IMR-90 (cell line): ENCODE results near the gene GPI. TPM values are rescaled to one million over a fixed set of nuclear protein-coding genes. Genes with fewer than 3 reads are reported as not detected.

Source experiments
- ATAC-seq: fragments of 200-7000 bp; cut with Tn5 transposase; 2 replicates; pipeline ENCODE4 v1.9.1; 2020; ENCODE audit warnings: low read depth, mild to moderate bottlenecking, moderate library complexity
- BruUV-seq: library from RNA; stranded (reverse); fragments of 400-500 nt; replicated peaks from 2 replicates; lab custom pipeline; 2021; lab: Mats Ljungman, UMichigan
- CTCF ChIA-PET: fragments of 300-600 bp; formaldehyde crosslinking; extraction: SDS; loops from one replicate; lab custom pipeline; 2021; ENCODE audit warnings: antibody characterized with exemption; lab: Yijun Ruan, JAX
- POLR2A ChIA-PET: fragments of 300-600 bp; sonication (Branson Sonifier 250); formaldehyde crosslinking; loops from one replicate; lab custom pipeline; 2022; ENCODE audit warnings: antibody characterized with exemption; ENCODE audit not compliant: unreplicated experiment; lab: Charles Lee
- DNase-seq: peaks from one replicate; pipeline ENCODE4 v3.0.0; 2013
- H2AFZ ChIP-seq: replicated peaks from 2 replicates; pipeline ENCODE3; 2013; ENCODE audit warnings: low read length, mild to moderate bottlenecking; ENCODE audit not compliant: poor library complexity
- H2AK5ac ChIP-seq: 2 replicates; pipeline ENCODE4 v1.6.1; 2013; ENCODE audit warnings: low read depth, low read length, inconsistent platforms
- H2AK9ac ChIP-seq: replicated peaks from 2 replicates; pipeline ENCODE3; 2013; ENCODE audit warnings: mild to moderate bottlenecking, low read depth, low read length, moderate library complexity; ENCODE audit not compliant: poor library complexity
- H2BK120ac ChIP-seq: 2 replicates; pipeline ENCODE4 v1.6.1; 2013; ENCODE audit warnings: low read depth, low read length, inconsistent platforms
- H2BK15ac ChIP-seq: 3 replicates; pipeline ENCODE4 v1.6.1; 2013; ENCODE audit warnings: low read depth, low read length, inconsistent platforms
- H2BK20ac ChIP-seq: 2 replicates; pipeline ENCODE4 v1.6.1; 2013; ENCODE audit warnings: low read depth, mild to moderate bottlenecking, inconsistent platforms, low read length, moderate library complexity
- H2BK5ac ChIP-seq: 2 replicates; pipeline ENCODE4 v1.6.1; 2013; ENCODE audit warnings: mild to moderate bottlenecking, low read depth, low read length, inconsistent platforms; ENCODE audit not compliant: poor library complexity, severe bottlenecking
- H3K14ac ChIP-seq: replicated peaks from 2 replicates; pipeline ENCODE4 v1.6.1; 2013; ENCODE audit warnings: low read depth, low read length, inconsistent platforms
- H3K18ac ChIP-seq: 2 replicates; pipeline ENCODE4 v1.6.1; 2013; ENCODE audit warnings: low read depth, low read length, control low read depth
- H3K23ac ChIP-seq: 2 replicates; pipeline ENCODE4 v1.6.1; 2013; ENCODE audit warnings: low read depth, low read length, inconsistent platforms
- H3K27ac ChIP-seq: 2 replicates; pipeline ENCODE4 v1.5.1; 2013; ENCODE audit warnings: mild to moderate bottlenecking, control low read depth, low read length; ENCODE audit not compliant: insufficient read depth
- H3K27me3 ChIP-seq: 2 replicates; pipeline ENCODE4 v1.6.1; 2013; ENCODE audit warnings: low read length; ENCODE audit not compliant: control insufficient read depth, insufficient read depth
- H3K36me3 ChIP-seq: 2 replicates; pipeline ENCODE4 v1.6.1; 2013; ENCODE audit warnings: low read length, mixed read lengths; ENCODE audit not compliant: control insufficient read depth, insufficient read depth
- H3K4ac ChIP-seq: 2 replicates; pipeline ENCODE4 v1.6.1; 2013; ENCODE audit warnings: low read depth, low read length, inconsistent platforms
- H3K4me1 ChIP-seq: 2 replicates; pipeline ENCODE4 v1.6.1; 2013; ENCODE audit warnings: low read length, mixed read lengths; ENCODE audit not compliant: control insufficient read depth, insufficient read depth
- H3K4me2 ChIP-seq: 2 replicates; pipeline ENCODE4 v1.6.1; 2013; ENCODE audit warnings: low read depth, mild to moderate bottlenecking, control low read depth, low read length, moderate library complexity
- H3K4me3 ChIP-seq: 2 replicates; pipeline ENCODE4 v1.5.1; 2013; ENCODE audit warnings: low read depth, mild to moderate bottlenecking, control low read depth, low read length, moderate library complexity; ENCODE audit not compliant: insufficient read depth
- H3K56ac ChIP-seq: 2 replicates; pipeline ENCODE4 v1.6.1; 2013; ENCODE audit warnings: low read length, inconsistent platforms; ENCODE audit not compliant: insufficient read depth; ENCODE audit errors: extremely low read depth
- H3K79me1 ChIP-seq, 2 experiments: 2 replicates each; pipeline ENCODE4 v1.6.1; 2013; ENCODE audit warnings: low read length in 2 of 2, inconsistent platforms in 1 of 2, low read depth in 1 of 2
- H3K9ac ChIP-seq: 2 replicates; pipeline ENCODE4 v1.6.1; 2013; ENCODE audit warnings: low read depth, low read length, control low read depth
- H3K9me1 ChIP-seq: 2 replicates; pipeline ENCODE4 v1.6.1; 2013; ENCODE audit warnings: low read length, inconsistent platforms; ENCODE audit not compliant: insufficient read depth
- H3K9me3 ChIP-seq: 2 replicates; pipeline ENCODE4 v1.6.1; 2013; ENCODE audit warnings: low read length; ENCODE audit not compliant: control insufficient read depth, insufficient read depth
- H4K20me1 ChIP-seq: 2 replicates; pipeline ENCODE4 v1.6.1; 2013; ENCODE audit warnings: low read length, inconsistent platforms; ENCODE audit not compliant: insufficient read depth
- H4K5ac ChIP-seq: 2 replicates; pipeline ENCODE4 v1.6.1; 2013; ENCODE audit warnings: mild to moderate bottlenecking, low read depth, low read length, control low read depth
- H4K8ac ChIP-seq, 2 experiments: 2 replicates each; pipeline ENCODE4 v1.6.1; 2013; ENCODE audit warnings: low read depth in 2 of 2, low read length in 2 of 2, control low read depth in 1 of 2, inconsistent platforms in 1 of 2
- H4K91ac ChIP-seq: 2 replicates; pipeline ENCODE4 v1.6.1; 2013; ENCODE audit warnings: low read depth, low read length, inconsistent platforms; ENCODE audit not compliant: insufficient read depth
- CHD1 ChIP-seq: IDR thresholded peaks from 2 replicates; pipeline ENCODE4 v1.6.1; 2012; ENCODE audit warnings: low read depth, low read length, improper control_type of control experiment
- MXI1 ChIP-seq: IDR thresholded peaks from 2 replicates; pipeline ENCODE4 v1.6.1; 2012; ENCODE audit warnings: low read depth, mild to moderate bottlenecking, low read length, moderate library complexity, borderline replicate concordance
- NFE2L2 ChIP-seq: fragments of 150-350 bp; IDR thresholded peaks from 2 replicates; pipeline ENCODE4 v1.6.1; 2016; ENCODE audit warnings: low read depth, mild to moderate bottlenecking, low read length
- RAD21 ChIP-seq: IDR thresholded peaks from 2 replicates; pipeline ENCODE4 v1.6.1; 2012; ENCODE audit warnings: low read length, improper control_type of control experiment
- SMC3 ChIP-seq: fragments of 150-350 bp; IDR thresholded peaks from 2 replicates; pipeline ENCODE4 v1.6.1; 2016; ENCODE audit warnings: low read depth, mild to moderate bottlenecking, antibody characterized with exemption, low read length, moderate library complexity
- WGBS, 2 experiments: methylation state at CpG; one replicate each; pipeline versions ENCODE4 v1.1.5 to v1.1.7; 2013; ENCODE audit warnings: missing lambda C conversion rate in 2 of 2; ENCODE audit not compliant: insufficient read length in 1 of 2; ENCODE audit errors: extremely low coverage in 2 of 2; 5-methylcytosine and 5-hydroxymethylcytosine counted together
- dilution Hi-C: fragments of 300-500 bp; cut with HindIII; formaldehyde crosslinking; loops from one replicate; pipeline ENCODE4 v1.14.3; 2018; ENCODE audit warnings: low sequenced_read_pairs; ENCODE audit not compliant: unreplicated experiment
- in situ Hi-C: fragments of 300-500 bp; cut with MboI; formaldehyde crosslinking; loops from 3 replicates; pipeline ENCODE4 v1.14.3; 2019; ENCODE audit warnings: low sequenced_read_pairs, inconsistent platforms, mixed read lengths
- intact Hi-C: fragments of 100-400 bp; cut with micrococcal nuclease; formaldehyde crosslinking; loops from 2 replicates; pipeline ENCODE4 v1.10.0; 2022
- polyA plus RNA-seq, 3 experiments: library from polyadenylated mRNA; depleted of rRNA; stranded (reverse); fragments of >200 nt; gene quantifications; 2 replicates each; pipeline ENCODE4 v1.2.3, GENCODE V29; 2012; ENCODE audit warnings: low replicate concordance in 1 of 3
- total RNA-seq: library from RNA; depleted of rRNA; stranded (reverse); fragments of >200 nt; gene quantifications from 2 replicates; pipeline ENCODE4 v1.2.3, GENCODE V29; 2012

The GPI gene
- total and polyA plus RNA-seq, 2 of the 4 experiments (the other 2 are of a cell fraction): 147 to 239 TPM

- POLR2A ChIA-PET: no interaction called here
Observed at GRCh38 chr19:34375598-34375997, 10.6 kb downstream of the GPI start.

More at GRCh38 chr19:34375598-34375997, 10.6 kb downstream of the GPI start:
- BruUV-seq: no TSS peak
- dilution Hi-C loops (no loop called here), intact Hi-C loops (no loop called here), in situ Hi-C loops (no loop called here)
- Histone ChIP-seq H3K9ac (no peak overlapping the region), H3K9me1 (peaks cover 14% of the 10 kb centered on the region; the same call in 1 of the 2 replicates), H3K4ac (no peak overlapping the region), H2AK9ac (no peak overlapping the region), H3K23ac (no peak overlapping the region), H3K27ac (no peak overlapping the region), H3K14ac (no peak overlapping the region), H3K9me3 (no peaks in the 10 kb centered on the region), H3K27me3 (no peaks in the 10 kb centered on the region), H3K18ac (no peak overlapping the region), H4K91ac (no peak overlapping the region), H3K56ac (no peak overlapping the region), H3K4me2 (no peak overlapping the region), H4K5ac (no peak overlapping the region), H2BK15ac (no peak overlapping the region), H4K20me1 (peaks cover 27% of the 10 kb centered on the region), H2BK120ac (no peak overlapping the region), H3K36me3 (peaks cover 59% of the 10 kb centered on the region), H3K79me1 (peaks cover 29 to 38% of the 10 kb centered on the region in 2 experiments), H2BK5ac (no peak overlapping the region), H2AFZ (no peak overlapping the region), H3K4me3 (no peak overlapping the region), H2BK20ac (no peak overlapping the region), H4K8ac (no peak overlapping the region), H2AK5ac (no peak overlapping the region), H3K4me1 (no peaks in the 10 kb centered on the region)
- CTCF ChIA-PET: no interaction called here
- DNase-seq (peak; percentile 6), ATAC-seq (no peak)
- 90% methylated on average over 5 of the region's 8 CpGs; no CpG with 5 or more reads in 1 of the 2 experiments for WGBS, 2 experiments
- TF ChIP-seq SMC3 (no peak), MXI1 (no peak), RAD21 (no peak), NFE2L2 (no peak), CHD1 (no peak)
